ENCODE measurements around the gene CDK5RAP2. TPM values are rescaled to one million over a fixed set of nuclear protein-coding genes. Genes with fewer than 3 reads are reported as not detected.

CDK5RAP2 gene
- total RNA-seq, 2 experiments from 2014 or later: 75.3 to 75.9 TPM

DNA sequence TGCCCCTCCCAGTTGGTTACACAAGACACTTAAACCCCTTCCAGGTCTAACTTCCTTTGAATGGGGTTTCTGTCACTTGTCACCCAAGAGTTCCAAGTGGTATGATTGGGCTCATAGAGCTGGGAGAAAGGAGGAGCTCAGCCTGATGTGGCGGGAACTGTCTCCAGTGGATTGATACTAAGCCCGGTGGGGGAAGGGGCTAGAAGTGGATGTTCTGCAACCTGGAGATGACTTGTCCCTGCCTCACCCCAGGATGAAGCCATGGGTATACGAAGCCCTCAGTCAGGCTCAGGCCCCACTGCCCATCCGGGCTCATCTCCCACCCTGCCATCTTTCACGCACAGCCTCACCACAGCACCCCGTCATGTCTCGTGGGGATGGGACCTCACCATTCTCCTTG, 203.9 kb downstream of the CDK5RAP2 start:
- ChIA-PET CTCF (no interaction called here), POLR2A (no interaction called here)
- intact Hi-C loops (cut with micrococcal nuclease): no loop called here
- Mint-ChIP-seq H3K4me1 (ENCODE audit: low read depth) (no peaks in the 10 kb centered on the region), H3K9me3 (peaks cover 21% of the 10 kb centered on the region), H3K36me3 (peaks cover 13% of the 10 kb centered on the region), H3K27me3 (no peaks in the 10 kb centered on the region), H3K4me3 (no peak overlapping the region), H3K27ac (no peak overlapping the region)
- DNase-seq: no peak

DNA sequence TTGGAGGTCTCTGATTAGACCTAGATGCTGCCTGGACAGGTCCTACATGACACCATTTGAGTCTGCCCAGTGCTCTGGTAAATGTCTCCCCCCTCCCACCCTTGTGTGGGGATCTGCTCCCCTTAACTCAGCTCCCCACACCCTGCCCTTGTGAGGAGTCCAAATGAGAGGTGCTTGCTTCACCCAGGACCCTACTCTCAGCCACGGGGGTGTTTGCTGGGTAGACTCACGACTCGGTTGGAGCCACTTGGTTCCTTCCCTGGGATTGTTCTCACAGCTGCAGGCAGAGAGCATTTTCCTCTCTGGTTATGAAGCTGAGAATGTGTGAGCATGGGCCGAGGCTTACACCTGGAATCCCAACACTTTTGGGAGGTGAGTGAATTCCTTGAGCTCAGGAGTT, 204.7 kb downstream of the CDK5RAP2 start:
- ChIA-PET POLR2A (no interaction called here), CTCF (no interaction called here)
- H3K9me3 Mint-ChIP-seq: peaks cover 17% of the 10 kb centered on the region
- no peak overlapping the region for H3K4me3 Mint-ChIP-seq
- no peak for DNase-seq
- H3K27ac Mint-ChIP-seq: no peak overlapping the region
- H3K4me1 Mint-ChIP-seq (ENCODE audit: low read depth): no peaks in the 10 kb centered on the region
- peaks cover 7% of the 10 kb centered on the region for H3K36me3 Mint-ChIP-seq
- H3K27me3 Mint-ChIP-seq: no peaks in the 10 kb centered on the region
- intact Hi-C loops (cut with micrococcal nuclease): no loop called here

DNA sequence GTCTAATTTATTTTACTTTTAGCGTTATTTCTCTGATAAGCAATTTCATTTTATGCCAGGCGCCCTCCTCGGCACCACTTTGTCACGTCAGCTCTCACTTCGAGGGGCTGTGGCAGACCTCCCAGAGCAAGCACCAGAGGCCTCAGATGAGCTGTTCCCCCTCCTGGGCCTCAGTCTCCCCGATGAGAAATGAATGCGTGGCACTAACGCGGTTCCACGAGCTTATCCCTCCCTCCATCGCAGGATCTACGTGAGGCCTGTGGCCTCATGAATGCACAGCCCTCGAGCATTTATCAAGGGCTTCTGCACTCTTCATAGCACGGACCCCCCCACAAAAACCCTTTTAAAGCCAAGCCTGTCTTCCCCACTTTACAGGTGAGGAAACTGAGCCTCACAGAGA, 205.2 kb downstream of the CDK5RAP2 start:
- ChIA-PET POLR2A (interaction anchor here (0.6 kb wide), 1 partner anchor 327 kb away, joined by 3 read pairs; no protein-coding TSS in a partner anchor), CTCF (no interaction called here)
- H3K36me3 Mint-ChIP-seq: peaks cover 4% of the 10 kb centered on the region
- H3K27ac Mint-ChIP-seq: no peak overlapping the region
- H3K4me1 Mint-ChIP-seq (ENCODE audit: low read depth): no peaks in the 10 kb centered on the region
- peaks cover 12% of the 10 kb centered on the region for H3K9me3 Mint-ChIP-seq
- no peak for DNase-seq
- no peak overlapping the region for H3K4me3 Mint-ChIP-seq
- intact Hi-C loops (cut with micrococcal nuclease): no loop called here
- no peaks in the 10 kb centered on the region for H3K27me3 Mint-ChIP-seq

DNA sequence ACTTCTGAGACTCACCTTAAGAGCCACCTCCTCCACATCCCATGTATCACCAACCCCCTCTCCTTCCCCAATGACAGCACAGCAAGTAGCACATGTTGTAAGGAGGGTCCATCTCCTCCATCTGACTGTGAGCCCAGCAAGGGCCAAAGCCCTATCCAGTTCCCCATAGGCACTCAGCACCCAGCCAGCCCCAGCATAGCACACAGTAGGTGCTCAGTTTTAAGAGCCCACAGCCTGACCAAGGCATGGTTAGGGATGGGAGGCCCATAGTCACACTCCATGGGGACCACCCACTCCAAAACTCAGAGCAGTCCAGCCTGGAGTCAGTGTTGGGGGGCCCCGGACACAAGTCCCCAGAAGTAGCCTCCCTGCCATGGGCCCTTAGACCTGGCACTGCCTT, 205.7 kb downstream of the CDK5RAP2 start:
- peaks cover 6% of the 10 kb centered on the region for H3K9me3 Mint-ChIP-seq
- intact Hi-C loops (cut with micrococcal nuclease): no loop called here
- no peak overlapping the region for H3K4me3 Mint-ChIP-seq
- CTCF ChIA-PET: no interaction called here
- no peak overlapping the region for H3K27ac Mint-ChIP-seq
- no peaks in the 10 kb centered on the region for H3K27me3 Mint-ChIP-seq
- POLR2A ChIA-PET: interaction anchor here (0.6 kb wide), 1 partner anchor 327 kb away, joined by 3 read pairs; no protein-coding TSS in a partner anchor
- no peaks in the 10 kb centered on the region for H3K4me1 Mint-ChIP-seq (ENCODE audit: low read depth)
- peaks cover 4% of the 10 kb centered on the region for H3K36me3 Mint-ChIP-seq
- DNase-seq: no peak

DNA sequence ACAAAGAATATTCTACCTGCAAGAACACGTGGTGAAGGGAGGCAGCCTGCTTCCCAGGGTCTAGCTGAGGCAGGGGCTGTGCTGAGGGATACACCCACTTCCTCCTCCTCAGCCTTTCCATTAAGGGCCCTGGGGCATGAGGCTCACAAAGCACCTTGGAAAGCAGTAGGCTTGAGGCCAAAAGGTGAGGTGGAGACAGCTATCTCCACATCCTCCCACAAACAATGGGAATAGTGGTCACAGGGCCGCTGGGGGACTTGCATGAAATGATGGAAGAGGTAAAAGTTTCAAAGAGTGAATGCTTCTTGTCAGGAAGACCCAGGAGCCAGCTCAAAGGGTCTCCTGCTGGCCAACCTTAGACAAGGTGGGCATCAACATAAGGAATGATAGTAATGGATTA, 207.9 kb downstream of the CDK5RAP2 start:
- H3K36me3 Mint-ChIP-seq: no peaks in the 10 kb centered on the region
- ChIA-PET POLR2A (no interaction called here), CTCF (no interaction called here)
- no peak overlapping the region for H3K4me3 Mint-ChIP-seq
- no peaks in the 10 kb centered on the region for H3K9me3 Mint-ChIP-seq
- DNase-seq: no peak
- intact Hi-C loops (cut with micrococcal nuclease): no loop called here
- H3K27ac Mint-ChIP-seq: no peak overlapping the region
- no peaks in the 10 kb centered on the region for H3K27me3 Mint-ChIP-seq
- H3K4me1 Mint-ChIP-seq (ENCODE audit: low read depth): no peaks in the 10 kb centered on the region

DNA sequence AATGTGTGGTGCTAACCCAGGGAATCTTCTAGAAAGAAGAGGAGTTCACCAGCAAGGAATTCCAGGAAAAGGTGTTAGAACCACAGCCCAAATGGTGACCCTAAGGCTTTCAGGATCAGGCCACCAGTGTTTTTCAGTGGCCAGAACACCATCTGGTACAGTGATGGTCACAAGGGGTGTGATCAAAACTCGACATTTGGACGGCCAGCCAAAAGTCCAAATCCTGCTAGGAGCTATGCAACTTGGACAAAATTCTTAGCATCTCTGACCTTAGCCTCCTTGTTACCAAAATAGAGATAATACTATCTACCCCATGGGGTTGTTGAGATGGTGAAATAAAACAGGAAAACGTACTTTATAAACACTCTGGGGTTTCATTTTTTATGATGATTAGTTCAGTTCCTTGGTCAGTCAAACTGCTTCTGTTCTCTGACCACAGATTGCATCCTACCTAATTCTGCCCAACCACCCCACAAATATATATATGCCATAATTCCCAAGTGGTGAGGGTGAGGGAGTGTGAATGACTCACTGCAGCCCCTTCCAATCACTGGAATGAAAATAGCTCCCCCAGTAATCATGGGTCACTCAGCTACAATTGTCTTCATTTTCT, 210.3 kb downstream of the CDK5RAP2 start:
- no peaks in the 10 kb centered on the region for H3K4me1 Mint-ChIP-seq (ENCODE audit: low read depth)
- H3K27me3 Mint-ChIP-seq: no peaks in the 10 kb centered on the region
- ChIA-PET POLR2A (no interaction called here), CTCF (interaction anchor here (0.6 kb wide), 1 partner anchor 42 kb away, joined by 3 read pairs; no protein-coding TSS in a partner anchor)
- intact Hi-C loops (cut with micrococcal nuclease): no loop called here
- H3K9me3 Mint-ChIP-seq: no peaks in the 10 kb centered on the region
- H3K36me3 Mint-ChIP-seq: no peaks in the 10 kb centered on the region
- H3K27ac Mint-ChIP-seq: no peak overlapping the region
- H3K4me3 Mint-ChIP-seq: no peak overlapping the region
- no peak for DNase-seq

DNA sequence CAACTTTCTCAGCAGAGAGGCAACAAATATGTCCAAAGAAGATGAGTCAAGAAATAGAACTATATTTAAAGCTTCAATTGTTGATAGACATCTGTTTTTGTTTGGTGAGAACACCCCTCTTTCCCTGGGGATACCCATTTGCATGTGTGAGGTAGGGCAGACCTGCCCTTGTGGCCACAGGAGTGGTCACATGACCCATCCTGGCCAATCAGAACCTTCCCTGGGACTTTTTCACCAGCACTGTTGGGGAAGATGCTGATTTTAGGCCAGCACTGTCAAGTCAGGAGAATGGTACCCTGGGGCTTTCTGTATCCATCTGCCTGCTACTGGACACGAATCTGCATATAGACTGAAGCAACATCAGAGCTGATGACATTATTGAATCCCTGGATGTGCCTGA, 211.2 kb downstream of the CDK5RAP2 start:
- ChIA-PET CTCF (no interaction called here), POLR2A (no interaction called here)
- no peaks in the 10 kb centered on the region for H3K27me3 Mint-ChIP-seq
- no peak for DNase-seq
- no peaks in the 10 kb centered on the region for H3K36me3 Mint-ChIP-seq
- H3K4me1 Mint-ChIP-seq (ENCODE audit: low read depth): no peaks in the 10 kb centered on the region
- no peak overlapping the region for H3K27ac Mint-ChIP-seq
- H3K9me3 Mint-ChIP-seq: no peaks in the 10 kb centered on the region
- H3K4me3 Mint-ChIP-seq: no peak overlapping the region
- intact Hi-C loops (cut with micrococcal nuclease): no loop called here

DNA sequence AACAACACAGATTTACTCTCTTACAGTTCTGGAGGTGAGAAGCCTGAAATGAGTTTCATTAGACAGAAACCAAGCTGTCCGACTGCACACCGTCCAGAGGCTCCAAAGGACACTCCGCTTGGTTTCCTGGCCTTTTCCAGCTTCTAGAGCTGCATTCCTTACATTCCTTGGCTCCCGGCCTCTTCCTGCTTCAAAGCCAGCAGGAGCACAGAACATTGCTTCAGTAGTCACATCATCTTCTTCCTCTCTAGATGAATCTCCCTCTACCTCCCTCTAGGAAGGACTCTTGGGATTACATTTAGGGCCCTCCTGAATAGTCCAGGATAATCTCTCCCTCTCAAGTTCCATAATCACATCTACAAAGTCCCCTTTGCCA, 213.3 kb downstream of the CDK5RAP2 start:
- ChIA-PET CTCF (no interaction called here), POLR2A (no interaction called here)
- Mint-ChIP-seq H3K4me1 (ENCODE audit: low read depth) (no peaks in the 10 kb centered on the region), H3K27me3 (no peaks in the 10 kb centered on the region), H3K9me3 (no peaks in the 10 kb centered on the region), H3K27ac (no peak overlapping the region), H3K36me3 (no peaks in the 10 kb centered on the region), H3K4me3 (no peak overlapping the region)
- DNase-seq: no peak
- intact Hi-C loops (cut with micrococcal nuclease): no loop called here

DNA sequence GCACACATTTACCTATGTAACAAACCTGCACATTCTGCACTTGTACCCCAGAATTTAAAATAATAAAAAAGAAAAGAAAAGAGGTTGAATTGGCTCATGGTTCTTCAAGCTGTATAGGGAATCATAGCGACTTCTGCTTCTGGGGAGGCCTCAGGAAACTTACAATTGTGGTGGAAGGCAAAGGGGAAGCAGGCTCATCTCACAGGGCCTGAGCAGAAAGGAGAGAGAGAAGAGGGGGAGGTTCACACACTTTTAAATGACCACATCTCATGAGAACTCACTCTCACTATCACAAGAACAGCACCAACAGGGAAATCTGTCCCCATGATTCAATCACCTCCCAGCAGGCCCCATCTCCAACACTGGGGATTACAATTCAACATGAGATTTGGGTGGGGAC, 214.6 kb downstream of the CDK5RAP2 start:
- ChIA-PET CTCF (no interaction called here), POLR2A (no interaction called here)
- H3K4me3 Mint-ChIP-seq: no peak overlapping the region
- no peak for DNase-seq
- intact Hi-C loops (cut with micrococcal nuclease): no loop called here
- H3K9me3 Mint-ChIP-seq: no peaks in the 10 kb centered on the region
- H3K4me1 Mint-ChIP-seq (ENCODE audit: low read depth): no peaks in the 10 kb centered on the region
- H3K27ac Mint-ChIP-seq: no peak overlapping the region
- H3K36me3 Mint-ChIP-seq: no peaks in the 10 kb centered on the region
- no peaks in the 10 kb centered on the region for H3K27me3 Mint-ChIP-seq

DNA sequence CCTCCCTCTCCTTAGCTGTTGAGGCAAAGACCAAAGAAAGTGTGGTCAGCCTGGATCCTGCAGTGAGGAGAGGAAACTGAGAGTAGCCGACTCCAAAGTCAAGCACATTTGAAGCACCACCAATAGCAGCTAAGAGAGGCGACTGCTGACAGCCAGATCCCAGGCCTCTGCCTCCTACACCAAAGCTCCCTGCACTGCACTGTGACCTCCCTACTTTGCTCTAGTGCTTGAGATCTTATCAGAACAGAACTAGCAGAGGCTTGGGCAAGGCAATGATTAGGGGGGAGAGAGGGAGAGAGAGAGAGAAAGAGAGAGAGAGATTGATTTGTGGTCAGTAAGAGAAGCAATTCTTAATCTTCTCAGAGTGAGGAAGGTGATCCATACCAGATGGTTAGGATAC, 216.3 kb downstream of the CDK5RAP2 start:
- Mint-ChIP-seq H3K4me3 (no peak overlapping the region), H3K27me3 (no peaks in the 10 kb centered on the region), H3K4me1 (ENCODE audit: low read depth) (no peaks in the 10 kb centered on the region), H3K36me3 (no peaks in the 10 kb centered on the region), H3K27ac (no peak overlapping the region), H3K9me3 (no peaks in the 10 kb centered on the region)
- no peak for DNase-seq
- POLR2A ChIA-PET: no interaction called here
- intact Hi-C loops (cut with micrococcal nuclease): no loop called here
- CTCF ChIA-PET: no interaction called here

DNA sequence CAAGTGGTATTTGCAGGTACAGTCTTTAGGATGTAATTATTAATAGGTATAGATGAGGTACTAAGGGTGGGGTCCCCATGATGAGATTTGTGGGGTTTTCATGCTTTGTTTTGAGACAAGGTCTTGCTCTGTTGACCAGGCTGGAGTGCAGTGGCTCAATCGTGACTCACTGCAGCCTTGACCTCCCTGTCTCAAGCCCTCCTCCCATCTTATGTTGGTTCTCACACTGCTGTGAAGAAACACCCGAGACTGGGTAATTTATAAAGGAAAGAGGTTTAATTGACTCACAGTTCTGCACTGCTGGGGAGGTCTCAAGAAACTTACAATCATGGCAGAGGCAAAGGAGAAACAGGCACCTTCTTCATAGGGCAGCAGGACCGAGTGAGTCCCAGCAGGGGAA, 217.5 kb downstream of the CDK5RAP2 start:
- H3K27me3 Mint-ChIP-seq: no peaks in the 10 kb centered on the region
- DNase-seq: no peak
- no peaks in the 10 kb centered on the region for H3K9me3 Mint-ChIP-seq
- H3K27ac Mint-ChIP-seq: no peak overlapping the region
- H3K4me3 Mint-ChIP-seq: no peak overlapping the region
- no peaks in the 10 kb centered on the region for H3K4me1 Mint-ChIP-seq (ENCODE audit: low read depth)
- intact Hi-C loops (cut with micrococcal nuclease): no loop called here
- ChIA-PET CTCF (no interaction called here), POLR2A (no interaction called here)
- no peaks in the 10 kb centered on the region for H3K36me3 Mint-ChIP-seq

DNA sequence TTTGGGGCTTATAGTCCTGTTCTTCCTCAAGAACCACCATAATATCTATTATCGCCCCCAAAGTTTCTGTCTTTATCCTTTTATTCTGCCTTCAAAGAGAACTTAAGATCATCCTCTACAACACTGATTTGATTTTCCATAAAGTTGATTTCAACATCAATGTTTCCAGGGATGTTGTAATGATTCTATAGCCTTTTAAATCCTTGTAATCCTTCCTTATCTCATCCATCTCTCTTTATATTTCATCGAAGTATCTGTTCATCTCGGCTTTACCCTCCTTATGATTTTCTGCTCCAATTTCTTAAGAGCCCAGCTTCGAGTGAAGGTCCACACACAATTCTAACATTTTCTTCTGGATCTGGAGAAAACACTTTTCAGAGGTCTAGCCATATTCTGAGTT, 218.4 kb downstream of the CDK5RAP2 start:
- ChIA-PET POLR2A (no interaction called here), CTCF (no interaction called here)
- Mint-ChIP-seq H3K27ac (no peak overlapping the region), H3K4me3 (no peak overlapping the region), H3K4me1 (ENCODE audit: low read depth) (no peaks in the 10 kb centered on the region), H3K36me3 (no peaks in the 10 kb centered on the region), H3K9me3 (peaks cover under 1% of the 10 kb centered on the region), H3K27me3 (no peaks in the 10 kb centered on the region)
- DNase-seq: no peak
- intact Hi-C loops (cut with micrococcal nuclease): no loop called here

DNA sequence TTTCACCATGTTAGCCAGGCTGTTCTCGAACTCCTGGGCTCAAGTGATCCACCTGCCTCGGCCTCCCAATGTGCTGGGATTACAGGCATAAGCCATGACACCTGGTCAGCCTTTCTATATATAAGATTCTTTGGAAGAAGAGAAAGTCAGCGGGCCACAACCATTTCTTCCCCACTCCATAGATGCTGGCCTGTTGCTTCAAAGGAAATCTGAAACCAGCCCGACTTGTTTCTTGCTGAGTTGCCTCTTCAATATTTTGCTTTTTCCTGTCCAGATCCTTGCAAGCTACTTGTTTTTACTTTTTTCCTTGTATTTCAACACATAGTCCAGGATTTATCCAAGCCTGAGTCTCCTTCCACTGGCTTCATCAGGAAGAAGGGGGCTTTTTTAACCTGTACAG, 219.5 kb downstream of the CDK5RAP2 start:
- Mint-ChIP-seq H3K27me3 (no peaks in the 10 kb centered on the region), H3K4me3 (no peak overlapping the region), H3K4me1 (ENCODE audit: low read depth) (no peaks in the 10 kb centered on the region), H3K9me3 (peaks cover 7% of the 10 kb centered on the region), H3K27ac (no peak overlapping the region), H3K36me3 (peaks cover 3% of the 10 kb centered on the region)
- ChIA-PET CTCF (no interaction called here), POLR2A (no interaction called here)
- intact Hi-C loops (cut with micrococcal nuclease): no loop called here
- DNase-seq: no peak

DNA sequence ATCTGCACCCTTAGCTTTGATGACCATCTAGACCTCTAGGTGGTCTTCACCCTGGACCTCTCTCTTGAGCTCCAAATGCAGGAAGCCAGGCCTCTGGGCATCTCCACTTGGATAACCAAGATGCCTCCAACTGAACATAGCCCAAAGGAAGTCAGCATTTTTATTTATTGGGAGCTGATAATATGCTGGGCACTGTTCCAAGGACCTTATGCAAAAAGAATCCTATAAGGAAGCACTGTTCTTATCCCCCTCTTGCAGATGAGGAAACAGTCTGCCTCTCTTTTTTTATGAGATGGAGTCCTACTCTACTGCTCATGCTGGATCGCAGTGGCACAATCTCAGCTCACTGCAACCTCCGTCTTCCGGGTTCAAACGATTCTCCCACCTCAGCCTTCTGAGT, 219.9 kb downstream of the CDK5RAP2 start:
- peaks cover 7% of the 10 kb centered on the region for H3K9me3 Mint-ChIP-seq
- H3K36me3 Mint-ChIP-seq: peaks cover 3% of the 10 kb centered on the region

More for the DNA sequence above, 219.9 kb downstream of the CDK5RAP2 start:
- ChIA-PET CTCF (no interaction called here), POLR2A (no interaction called here)
- Mint-ChIP-seq H3K4me1 (ENCODE audit: low read depth) (no peaks in the 10 kb centered on the region), H3K27me3 (no peaks in the 10 kb centered on the region), H3K4me3 (no peak overlapping the region), H3K27ac (no peak overlapping the region)
- intact Hi-C loops (cut with micrococcal nuclease): no loop called here
- DNase-seq: no peak
